HUES64 (cell line): ENCODE results near the gene DPH7.
"Not testable (repeated sequence)": the region's sequence is repeated elsewhere in the genome, so short reads cannot be mapped to it uniquely, and the experiment has no call there.

ENCODE experiments used
- H3K27ac ChIP-seq: 2 replicates; pipeline ENCODE4 v1.7.0; 2013; ENCODE audit warnings: low read depth, low read length, inconsistent platforms
- H3K27me3 ChIP-seq: 2 replicates; pipeline ENCODE4 v1.6.1; 2013; ENCODE audit warnings: mild to moderate bottlenecking, low read length; ENCODE audit not compliant: insufficient read depth
- H3K36me3 ChIP-seq: 2 replicates; pipeline ENCODE4 v1.6.1; 2013; ENCODE audit warnings: mild to moderate bottlenecking, low read length; ENCODE audit not compliant: insufficient read depth
- H3K4me1 ChIP-seq: 2 replicates; pipeline ENCODE4 v1.6.1; 2013; ENCODE audit warnings: mild to moderate bottlenecking, low read length, moderate library complexity; ENCODE audit not compliant: insufficient read depth
- H3K4me3 ChIP-seq: 2 replicates; pipeline ENCODE4 v1.5.1; 2013; ENCODE audit warnings: mild to moderate bottlenecking, low read length, moderate library complexity
- H3K9ac ChIP-seq: 2 replicates; pipeline ENCODE4 v1.6.1; 2013; ENCODE audit warnings: mild to moderate bottlenecking, low read depth, low read length
- H3K9me3 ChIP-seq: 2 replicates; pipeline ENCODE4 v1.6.1; 2013; ENCODE audit warnings: low read depth, low read length; ENCODE audit not compliant: insufficient read depth
- WGBS: fragments of 150-250, 120-280 bp; methylation state at CpG from one replicate; pipeline ENCODE4 v1.1.7; 2013; ENCODE audit warnings: missing lambda C conversion rate; 5-methylcytosine and 5-hydroxymethylcytosine counted together

Gene DPH7

DNA sequence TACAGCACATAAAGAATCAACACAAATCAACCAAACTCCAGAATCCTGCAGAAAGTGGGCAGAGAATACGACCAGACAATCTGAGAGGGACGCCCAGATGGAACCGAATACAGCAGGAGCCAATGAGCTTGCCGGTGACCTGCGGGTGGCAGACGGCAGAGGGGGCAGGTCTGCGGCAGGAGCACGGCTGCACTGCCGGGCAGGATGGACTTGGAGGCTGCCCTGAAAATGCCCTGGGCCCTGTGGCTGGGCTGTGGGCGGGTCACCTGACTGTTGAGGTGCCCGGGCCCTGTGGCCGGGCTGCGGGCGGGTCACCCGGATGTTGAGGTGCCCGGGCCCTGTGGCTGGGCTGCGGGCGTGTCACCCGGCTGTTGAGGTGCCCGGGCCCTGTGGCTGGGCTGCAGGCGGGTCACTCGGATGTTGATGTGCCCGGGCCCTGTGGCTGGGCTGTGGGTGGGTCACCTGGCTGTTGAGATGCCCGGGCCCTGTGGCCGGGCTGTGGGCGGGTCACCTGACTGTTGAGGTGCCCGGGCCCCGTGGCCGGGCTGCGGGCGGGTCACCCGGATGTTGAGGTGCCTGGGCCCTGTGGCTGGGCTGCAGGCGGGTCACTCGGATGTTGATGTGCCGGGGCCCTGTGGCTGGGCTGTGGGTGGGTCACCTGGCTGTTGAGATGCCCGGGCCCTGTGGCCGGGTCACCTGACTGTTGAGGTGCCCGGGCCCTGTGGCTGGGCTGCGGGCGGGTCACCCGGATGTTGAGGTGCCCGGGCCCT is 64.7 kb downstream of the DPH7 start:
- H3K9me3 ChIP-seq, H3K36me3 ChIP-seq, H3K9ac ChIP-seq, H3K4me1 ChIP-seq, H3K4me3 ChIP-seq, H3K27me3 ChIP-seq, H3K27ac ChIP-seq: not testable (repeated sequence)
- 91% methylated on average over 42 of the region's 42 CpGs for WGBS

DNA sequence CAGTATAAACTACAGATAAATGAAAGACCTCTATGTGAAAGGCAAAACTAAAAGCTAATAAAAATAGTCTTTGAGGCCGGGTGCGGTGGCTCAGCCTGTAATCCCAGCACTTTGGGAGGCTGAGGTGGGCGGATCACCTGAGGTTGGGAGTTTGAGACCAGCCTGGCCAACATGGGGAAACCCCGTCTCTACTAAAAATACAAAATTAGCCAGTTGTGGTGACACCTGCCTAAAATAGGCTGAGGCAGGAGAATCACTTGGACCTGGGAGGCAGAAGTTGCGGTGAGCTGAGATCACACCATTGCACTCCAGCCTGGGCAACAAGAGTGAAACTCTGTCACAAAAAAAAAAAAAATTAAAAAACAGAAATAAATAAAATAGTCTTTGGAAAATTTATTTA is 65.6 kb downstream of the DPH7 start:
- H3K9ac ChIP-seq = not testable (repeated sequence)

DNA sequence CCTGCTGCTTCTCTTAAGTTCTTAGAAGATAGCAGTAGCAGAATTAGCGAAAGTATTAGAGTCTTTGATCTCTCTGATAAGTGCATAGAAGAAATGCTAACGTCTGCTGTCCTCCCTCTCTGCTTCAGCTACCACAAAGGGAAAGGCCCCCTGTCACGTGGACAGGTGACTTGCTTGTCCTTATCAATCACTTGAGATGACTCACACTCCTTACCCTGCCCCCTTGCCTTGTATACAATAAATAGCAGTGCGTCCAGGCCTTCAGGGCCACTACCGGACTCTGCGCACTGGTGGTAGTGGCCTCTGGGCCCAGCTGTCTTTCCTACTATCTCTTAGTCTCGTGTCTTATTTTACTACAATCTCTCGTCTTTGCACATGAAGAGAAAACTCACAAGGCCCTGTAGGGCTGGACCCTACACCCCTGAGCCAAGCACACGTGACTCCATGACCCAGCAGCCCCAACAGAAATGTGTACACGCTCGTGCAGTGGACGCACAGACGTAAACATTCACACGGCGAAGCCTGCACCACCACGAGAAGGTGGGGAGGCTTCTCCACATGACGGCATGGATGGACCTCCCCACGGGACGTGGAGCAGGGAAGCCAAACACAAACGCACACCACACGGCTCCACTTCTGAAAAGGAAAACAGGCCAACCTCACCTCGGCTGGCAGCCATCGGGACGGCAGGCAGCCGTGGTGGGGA is 66.8 kb downstream of the DPH7 start:
- H3K27ac ChIP-seq = no peak overlapping the region
- no peak overlapping the region for H3K9ac ChIP-seq
- H3K4me1 ChIP-seq = no peaks in the 10 kb centered on the region
- no peaks in the 10 kb centered on the region for H3K27me3 ChIP-seq
- no peak overlapping the region for H3K4me3 ChIP-seq
- WGBS = 93% methylated on average over 25 of the region's 25 CpGs
- no peaks in the 10 kb centered on the region for H3K9me3 ChIP-seq
- no peaks in the 10 kb centered on the region for H3K36me3 ChIP-seq

More for the DNA sequence above, 65.6 kb downstream of the DPH7 start:
- not testable (repeated sequence) for H3K27me3 ChIP-seq, H3K4me1 ChIP-seq, H3K4me3 ChIP-seq, H3K36me3 ChIP-seq, H3K9me3 ChIP-seq, H3K27ac ChIP-seq
- 88% methylated on average over 5 of the region's 5 CpGs for WGBS

DNA sequence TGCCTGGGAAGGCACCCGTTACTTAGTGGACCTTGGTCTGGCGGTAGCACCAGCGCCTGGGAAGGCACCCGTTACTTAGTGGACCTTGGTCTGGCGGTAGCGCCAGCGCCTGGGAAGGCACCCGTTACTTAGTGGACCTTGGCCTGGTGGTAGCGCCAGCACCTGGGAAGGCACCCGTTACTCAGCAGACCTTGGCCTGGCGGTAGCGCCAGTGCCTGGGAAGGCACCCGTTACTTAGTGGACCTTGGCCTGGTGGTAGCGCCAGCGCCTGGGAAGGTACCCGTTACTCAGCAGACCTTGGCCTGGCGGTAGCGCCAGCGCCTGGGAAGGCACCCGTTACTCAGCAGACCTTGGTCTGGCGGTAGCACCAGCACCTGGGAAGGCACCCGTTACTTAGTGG is 67.6 kb downstream of the DPH7 start:
- not testable (repeated sequence) for H3K36me3 ChIP-seq, H3K27me3 ChIP-seq, H3K27ac ChIP-seq, H3K9ac ChIP-seq, H3K4me1 ChIP-seq, H3K4me3 ChIP-seq, H3K9me3 ChIP-seq
- 95% methylated on average over 22 of the region's 22 CpGs for WGBS

DNA sequence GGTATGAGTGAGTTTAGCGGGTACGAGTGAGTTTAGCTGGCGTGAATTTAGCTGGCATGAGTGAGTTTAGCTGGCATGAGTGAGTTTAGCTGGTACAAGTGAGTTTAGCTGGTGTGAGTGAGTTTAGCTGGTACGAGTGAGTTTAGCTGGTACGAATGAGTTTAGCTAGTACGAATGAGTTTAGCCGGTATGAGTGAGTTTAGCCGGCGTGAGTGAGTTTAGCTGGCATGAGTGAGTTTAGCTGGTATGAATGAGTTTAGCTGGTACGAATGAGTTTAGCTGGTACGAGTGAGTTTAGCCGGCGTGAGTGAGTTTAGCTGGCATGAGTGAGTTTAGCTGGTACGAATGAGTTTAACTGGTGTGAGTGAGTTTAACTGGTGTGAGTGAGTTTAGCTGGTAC is 69.5 kb downstream of the DPH7 start:
- WGBS = 91% methylated on average over 14 of the region's 14 CpGs
- no peaks in the 10 kb centered on the region for H3K4me1 ChIP-seq
- H3K27ac ChIP-seq = no peak overlapping the region
- no peaks in the 10 kb centered on the region for H3K36me3 ChIP-seq
- H3K27me3 ChIP-seq = no peaks in the 10 kb centered on the region
- no peaks in the 10 kb centered on the region for H3K9me3 ChIP-seq
- no peak overlapping the region for H3K9ac ChIP-seq
- no peak overlapping the region for H3K4me3 ChIP-seq

DNA sequence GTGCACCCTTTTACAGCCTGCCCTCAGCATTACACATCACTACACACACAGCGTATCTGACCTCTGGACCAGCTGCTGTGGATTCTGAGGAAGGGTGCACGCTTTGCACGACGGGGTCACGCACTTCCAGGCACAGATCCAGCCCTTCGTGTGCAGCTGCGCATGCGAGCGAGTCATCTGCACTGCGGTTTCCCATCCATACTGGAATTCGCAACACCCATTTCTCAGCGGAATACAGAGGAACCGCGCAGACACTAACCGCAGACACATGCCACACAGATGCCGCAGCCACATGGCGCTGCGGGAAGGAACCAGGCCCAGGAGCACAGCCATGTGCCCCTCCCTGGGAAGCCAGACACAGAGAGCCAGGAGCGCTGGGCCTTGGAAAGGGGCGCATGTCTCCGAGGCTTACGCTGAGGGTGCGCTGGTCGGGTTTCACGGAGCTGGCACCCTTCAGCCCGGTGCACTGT is 72.0 kb downstream of the DPH7 start:
- Histone ChIP-seq H3K4me1 (no peaks in the 10 kb centered on the region), H3K4me3 (no peak overlapping the region), H3K36me3 (no peaks in the 10 kb centered on the region), H3K9ac (no peak overlapping the region), H3K27ac (no peak overlapping the region), H3K9me3 (no peaks in the 10 kb centered on the region), H3K27me3 (no peaks in the 10 kb centered on the region)
- WGBS = 94% methylated on average over 26 of the region's 26 CpGs

DNA sequence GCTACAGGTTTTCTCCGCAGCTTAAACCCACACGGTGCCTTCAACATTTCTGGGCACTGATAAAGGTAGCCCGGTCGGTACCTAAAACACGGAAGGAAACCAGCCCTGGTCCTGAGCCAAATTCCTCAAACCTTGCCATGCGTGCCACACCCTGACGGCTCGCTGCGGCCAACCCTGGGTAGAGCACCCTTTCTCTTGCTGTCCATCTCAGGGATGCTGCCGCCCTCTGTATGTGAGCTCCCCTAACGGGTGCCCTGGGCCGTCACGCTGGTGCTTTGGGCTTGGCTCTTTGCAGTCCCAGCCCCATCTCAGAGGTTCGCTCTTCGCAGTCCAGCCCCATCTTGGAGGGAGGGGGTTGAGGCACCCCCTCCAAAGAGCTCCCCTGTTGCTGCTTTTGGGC is 72.5 kb downstream of the DPH7 start:
- no peak overlapping the region for H3K9ac ChIP-seq
- no peaks in the 10 kb centered on the region for H3K27me3 ChIP-seq
- no peaks in the 10 kb centered on the region for H3K4me1 ChIP-seq
- no peaks in the 10 kb centered on the region for H3K36me3 ChIP-seq
- WGBS = 92% methylated on average over 15 of the region's 15 CpGs
- no peaks in the 10 kb centered on the region for H3K9me3 ChIP-seq
- no peak overlapping the region for H3K4me3 ChIP-seq
- H3K27ac ChIP-seq = no peak overlapping the region

DNA sequence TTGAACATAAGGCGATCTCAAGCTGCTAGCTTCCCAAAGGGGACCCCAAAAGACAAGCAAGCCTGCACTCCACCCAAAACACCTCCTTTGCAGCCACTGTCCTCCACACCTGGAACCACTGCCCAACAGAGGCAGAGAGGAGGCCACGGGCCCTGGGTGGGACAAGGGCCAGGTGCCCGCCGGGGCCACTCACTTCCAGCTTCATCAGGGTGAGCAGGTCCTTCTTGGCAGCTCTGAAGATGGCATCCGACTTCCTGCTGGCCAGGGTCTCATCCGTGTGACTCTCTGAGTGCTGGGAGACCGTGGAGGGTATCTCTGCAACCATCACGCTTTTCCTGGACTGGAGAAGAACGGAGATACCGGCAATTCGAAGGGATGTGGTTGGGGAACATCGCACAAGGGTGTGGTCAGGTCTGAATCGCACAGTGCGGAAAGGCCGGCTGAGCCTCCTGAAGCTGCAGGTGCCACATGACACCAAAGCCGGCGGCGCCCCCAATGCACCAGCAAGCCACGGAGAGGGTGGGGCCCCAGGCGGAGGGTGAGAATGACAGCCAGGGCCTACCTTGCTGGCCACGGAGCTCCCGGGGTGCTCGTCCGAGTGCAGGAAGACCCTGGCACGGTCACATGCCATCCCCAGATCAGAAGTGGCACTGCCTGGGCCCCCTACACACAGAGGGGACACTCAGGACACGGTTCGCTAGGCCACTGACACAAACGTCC is 73.1 kb downstream of the DPH7 start:
- Histone ChIP-seq H3K36me3 (no peaks in the 10 kb centered on the region), H3K27ac (no peak overlapping the region), H3K9ac (no peak overlapping the region), H3K27me3 (no peaks in the 10 kb centered on the region), H3K4me3 (no peak overlapping the region), H3K9me3 (no peaks in the 10 kb centered on the region), H3K4me1 (no peaks in the 10 kb centered on the region)
- WGBS = 93% methylated on average over 28 of the region's 28 CpGs
